ENCODE data around the gene CRTC1.
A peak's percentile ranks its signal among the peaks of the same experiment; 100 is the strongest.

Gene CRTC1

GRCh38 chr19:18683109-18683957 lies at the start of gene CRTC1:
TSS of gene CRTC1 (plus strand) at chr19:18683680. CDS start at chr19:18683703, 23 bp downstream.
- peaks cover 30% of the 10 kb centered on the region for H3K4me1 Mint-ChIP-seq
- no peaks in the 10 kb centered on the region for H3K27me3 Mint-ChIP-seq
- peak within 1 kb of the TSS; percentile 90 for H3K27ac Mint-ChIP-seq
- peak within 1 kb of the TSS; percentile 86 for H3K4me3 Mint-ChIP-seq
- H3K9me3 Mint-ChIP-seq = no peaks in the 10 kb centered on the region
- H3K36me3 Mint-ChIP-seq = no peaks in the 10 kb centered on the region

GRCh38 chr19:18634612-18635297 lies 48.7 kb upstream of the CRTC1 start:
- Mint-ChIP-seq H3K4me1 (peaks cover 32% of the 10 kb centered on the region), H3K27me3 (no peaks in the 10 kb centered on the region), H3K36me3 (no peaks in the 10 kb centered on the region), H3K9me3 (no peaks in the 10 kb centered on the region), H3K4me3 (no peak overlapping the region), H3K27ac (no peak overlapping the region)

GRCh38 chr19:18635831-18636182 lies 47.7 kb upstream of the CRTC1 start:
- H3K4me3 Mint-ChIP-seq = peak overlapping the region; percentile 90
- no peaks in the 10 kb centered on the region for H3K9me3 Mint-ChIP-seq
- H3K27ac Mint-ChIP-seq = no peak overlapping the region
- H3K27me3 Mint-ChIP-seq = no peaks in the 10 kb centered on the region
- no peaks in the 10 kb centered on the region for H3K36me3 Mint-ChIP-seq
- H3K4me1 Mint-ChIP-seq = peaks cover 34% of the 10 kb centered on the region

- no peaks in the 10 kb centered on the region for H3K27me3 Mint-ChIP-seq
- no peaks in the 10 kb centered on the region for H3K36me3 Mint-ChIP-seq
- no peaks in the 10 kb centered on the region for H3K9me3 Mint-ChIP-seq
- peak overlapping the region; percentile 71 for H3K27ac Mint-ChIP-seq
- H3K4me3 Mint-ChIP-seq = peak overlapping the region; percentile 90
- H3K4me1 Mint-ChIP-seq = peaks cover 34% of the 10 kb centered on the region
These were observed 47.1 kb upstream of the CRTC1 start for GRCh38 chr19:18636183-18636968.

- H3K27ac Mint-ChIP-seq = peak within 1 kb of the TSS; percentile 71
- H3K27me3 Mint-ChIP-seq = no peaks in the 10 kb centered on the region
- no peaks in the 10 kb centered on the region for H3K9me3 Mint-ChIP-seq
- peaks cover 34% of the 10 kb centered on the region for H3K4me1 Mint-ChIP-seq
- H3K36me3 Mint-ChIP-seq = no peaks in the 10 kb centered on the region
- H3K4me3 Mint-ChIP-seq = peak within 1 kb of the TSS; percentile 90
These were observed 46.4 kb upstream of the CRTC1 start, which contains the start of gene KLHL26 for GRCh38 chr19:18636969-18637629. TSS of gene KLHL26 (plus strand) at chr19:18637028. CDS start at chr19:18637055, 27 bp downstream.

- Mint-ChIP-seq H3K27me3 (no peaks in the 10 kb centered on the region), H3K27ac (no peak overlapping the region), H3K9me3 (no peaks in the 10 kb centered on the region), H3K4me3 (peak overlapping the region; percentile 90), H3K4me1 (peaks cover 34% of the 10 kb centered on the region), H3K36me3 (no peaks in the 10 kb centered on the region)
These were observed 45.5 kb upstream of the CRTC1 start for GRCh38 chr19:18637673-18638630.

GRCh38 chr19:18639706-18640243 lies 43.7 kb upstream of the CRTC1 start:
- Mint-ChIP-seq H3K9me3 (no peaks in the 10 kb centered on the region), H3K27ac (peak overlapping the region; percentile 88), H3K27me3 (no peaks in the 10 kb centered on the region), H3K4me3 (peak overlapping the region; percentile 34), H3K36me3 (no peaks in the 10 kb centered on the region), H3K4me1 (peaks cover 40% of the 10 kb centered on the region)

GRCh38 chr19:18644196-18645034 lies 39.1 kb upstream of the CRTC1 start:
- Mint-ChIP-seq H3K27ac (no peak overlapping the region), H3K27me3 (no peaks in the 10 kb centered on the region), H3K9me3 (no peaks in the 10 kb centered on the region), H3K36me3 (no peaks in the 10 kb centered on the region), H3K4me3 (no peak overlapping the region), H3K4me1 (peaks cover 31% of the 10 kb centered on the region)

GRCh38 chr19:18645035-18645511 lies 38.4 kb upstream of the CRTC1 start:
- H3K36me3 Mint-ChIP-seq = no peaks in the 10 kb centered on the region
- no peak overlapping the region for H3K27ac Mint-ChIP-seq
- no peaks in the 10 kb centered on the region for H3K27me3 Mint-ChIP-seq
- no peak overlapping the region for H3K4me3 Mint-ChIP-seq
- H3K4me1 Mint-ChIP-seq = peaks cover 31% of the 10 kb centered on the region
- no peaks in the 10 kb centered on the region for H3K9me3 Mint-ChIP-seq

GRCh38 chr19:18646535-18647370 lies 36.7 kb upstream of the CRTC1 start:
- Mint-ChIP-seq H3K9me3 (no peaks in the 10 kb centered on the region), H3K27ac (no peak overlapping the region), H3K36me3 (no peaks in the 10 kb centered on the region), H3K4me1 (peaks cover 31% of the 10 kb centered on the region), H3K27me3 (no peaks in the 10 kb centered on the region), H3K4me3 (no peak overlapping the region)

- H3K36me3 Mint-ChIP-seq = no peaks in the 10 kb centered on the region
- H3K9me3 Mint-ChIP-seq = no peaks in the 10 kb centered on the region
- H3K4me3 Mint-ChIP-seq = no peak overlapping the region
- peaks cover 31% of the 10 kb centered on the region for H3K4me1 Mint-ChIP-seq
- no peaks in the 10 kb centered on the region for H3K27me3 Mint-ChIP-seq
- H3K27ac Mint-ChIP-seq = no peak overlapping the region
These were observed 36.1 kb upstream of the CRTC1 start for GRCh38 chr19:18647371-18647767.

GRCh38 chr19:18647807-18648206 lies 35.7 kb upstream of the CRTC1 start:
- Mint-ChIP-seq H3K27me3 (no peaks in the 10 kb centered on the region), H3K9me3 (no peaks in the 10 kb centered on the region), H3K36me3 (no peaks in the 10 kb centered on the region), H3K4me1 (peaks cover 31% of the 10 kb centered on the region), H3K27ac (no peak overlapping the region), H3K4me3 (no peak overlapping the region)

- no peaks in the 10 kb centered on the region for H3K36me3 Mint-ChIP-seq
- peaks cover 28% of the 10 kb centered on the region for H3K4me1 Mint-ChIP-seq
- no peak overlapping the region for H3K27ac Mint-ChIP-seq
- H3K27me3 Mint-ChIP-seq = no peaks in the 10 kb centered on the region
- H3K4me3 Mint-ChIP-seq = no peak overlapping the region
- H3K9me3 Mint-ChIP-seq = no peaks in the 10 kb centered on the region
These were observed 34.5 kb upstream of the CRTC1 start for GRCh38 chr19:18648973-18649315.
